ENCODE results near the gene CRIP2.

Gene CRIP2

DNA sequence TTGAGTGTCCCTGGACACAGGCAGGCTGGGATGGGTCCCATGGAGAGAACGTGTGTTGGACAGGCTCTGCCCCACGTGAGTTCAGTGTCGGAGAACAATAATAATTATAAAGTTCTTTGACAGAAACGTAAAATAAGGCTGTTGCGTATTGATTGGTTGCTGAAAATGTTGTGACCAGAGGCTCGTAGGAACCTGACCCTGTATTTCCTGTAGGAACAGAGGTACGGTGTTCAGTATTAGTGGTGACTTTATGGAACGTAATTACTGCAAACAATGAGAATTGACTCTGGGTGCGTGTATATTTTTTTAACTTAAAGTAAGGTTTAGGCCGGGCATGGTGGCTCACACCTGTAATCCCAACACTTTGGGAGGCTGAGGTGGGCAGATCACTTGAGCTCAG is 47.2 kb upstream of the CRIP2 start:
- no peak overlapping the region for H2AFZ ChIP-seq (ENCODE audit: low read depth)
- H3K9ac ChIP-seq = no peak overlapping the region
- H3K4me2 ChIP-seq = no peak overlapping the region
- H3K36me3 ChIP-seq (ENCODE audit: insufficient read depth) = no peaks in the 10 kb centered on the region
- H3K27ac ChIP-seq = no peak overlapping the region
- H3K79me2 ChIP-seq (ENCODE audit: insufficient read depth, low read depth) = peaks cover 36% of the 10 kb centered on the region
- TF ChIP-seq, protein P1, sequence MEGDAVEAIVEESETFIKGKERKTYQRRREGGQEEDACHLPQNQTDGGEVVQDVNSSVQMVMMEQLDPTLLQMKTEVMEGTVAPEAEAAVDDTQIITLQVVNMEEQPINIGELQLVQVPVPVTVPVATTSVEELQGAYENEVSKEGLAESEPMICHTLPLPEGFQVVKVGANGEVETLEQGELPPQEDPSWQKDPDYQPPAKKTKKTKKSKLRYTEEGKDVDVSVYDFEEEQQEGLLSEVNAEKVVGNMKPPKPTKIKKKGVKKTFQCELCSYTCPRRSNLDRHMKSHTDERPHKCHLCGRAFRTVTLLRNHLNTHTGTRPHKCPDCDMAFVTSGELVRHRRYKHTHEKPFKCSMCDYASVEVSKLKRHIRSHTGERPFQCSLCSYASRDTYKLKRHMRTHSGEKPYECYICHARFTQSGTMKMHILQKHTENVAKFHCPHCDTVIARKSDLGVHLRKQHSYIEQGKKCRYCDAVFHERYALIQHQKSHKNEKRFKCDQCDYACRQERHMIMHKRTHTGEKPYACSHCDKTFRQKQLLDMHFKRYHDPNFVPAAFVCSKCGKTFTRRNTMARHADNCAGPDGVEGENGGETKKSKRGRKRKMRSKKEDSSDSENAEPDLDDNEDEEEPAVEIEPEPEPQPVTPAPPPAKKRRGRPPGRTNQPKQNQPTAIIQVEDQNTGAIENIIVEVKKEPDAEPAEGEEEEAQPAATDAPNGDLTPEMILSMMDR (conservative IDR thresholded peaks at IDR 0.05; ENCODE audit: low read depth, low read length) = no peak
- H3K4me3 ChIP-seq (IDR thresholded peaks at IDR 0.05; ENCODE audit: insufficient read depth, low read depth, low read length) = no peak overlapping the region
- H3K4me1 ChIP-seq (ENCODE audit: low read depth, poor library complexity, severe bottlenecking) = no peaks in the 10 kb centered on the region
- H4K20me1 ChIP-seq (ENCODE audit: insufficient read depth) = no peaks in the 10 kb centered on the region
- no peaks in the 10 kb centered on the region for H3K27me3 ChIP-seq (ENCODE audit: insufficient read depth, low read depth)

GRCh38 chr14:105427936-105428485 is 46.6 kb upstream of the CRIP2 start:
- no peaks in the 10 kb centered on the region for H3K36me3 ChIP-seq (ENCODE audit: insufficient read depth)
- TF ChIP-seq, protein P1 (conservative IDR thresholded peaks at IDR 0.05; ENCODE audit: low read depth, low read length) = no peak
- no peak overlapping the region for H3K27ac ChIP-seq
- peaks cover 30% of the 10 kb centered on the region; the same call in 1 of the 2 replicates for H3K79me2 ChIP-seq (ENCODE audit: insufficient read depth, low read depth)
- H3K4me3 ChIP-seq (IDR thresholded peaks at IDR 0.05; ENCODE audit: insufficient read depth, low read depth, low read length) = no peak overlapping the region
- H3K27me3 ChIP-seq (ENCODE audit: insufficient read depth, low read depth) = no peaks in the 10 kb centered on the region
- H2AFZ ChIP-seq (ENCODE audit: low read depth) = no peak overlapping the region
- H3K4me1 ChIP-seq (ENCODE audit: low read depth, poor library complexity, severe bottlenecking) = no peaks in the 10 kb centered on the region
- H3K9ac ChIP-seq = no peak overlapping the region
- no peak overlapping the region for H3K4me2 ChIP-seq
- H4K20me1 ChIP-seq (ENCODE audit: insufficient read depth) = no peaks in the 10 kb centered on the region

- Histone ChIP-seq H3K4me3 (IDR thresholded peaks at IDR 0.05; ENCODE audit: insufficient read depth, low read depth, low read length) (no peak overlapping the region), H3K4me2 (no peak overlapping the region), H3K4me1 (ENCODE audit: low read depth, poor library complexity, severe bottlenecking) (peaks cover 15% of the 10 kb centered on the region), H3K9ac (no peak overlapping the region), H4K20me1 (ENCODE audit: insufficient read depth) (no peaks in the 10 kb centered on the region), H3K27me3 (ENCODE audit: insufficient read depth, low read depth) (no peaks in the 10 kb centered on the region), H2AFZ (ENCODE audit: low read depth) (no peak overlapping the region), H3K79me2 (ENCODE audit: insufficient read depth, low read depth) (peaks cover 26% of the 10 kb centered on the region; the same call in 1 of the 2 replicates), H3K27ac (no peak overlapping the region), H3K36me3 (ENCODE audit: insufficient read depth) (no peaks in the 10 kb centered on the region)
- TF ChIP-seq, protein P1 (conservative IDR thresholded peaks at IDR 0.05; ENCODE audit: low read depth, low read length) = no peak
These were observed 44.6 kb upstream of the CRIP2 start for GRCh38 chr14:105430042-105430441.

- Histone ChIP-seq H4K20me1 (ENCODE audit: insufficient read depth) (no peaks in the 10 kb centered on the region), H3K27me3 (ENCODE audit: insufficient read depth, low read depth) (no peaks in the 10 kb centered on the region), H3K79me2 (ENCODE audit: insufficient read depth, low read depth) (peaks cover 26% of the 10 kb centered on the region), H3K4me1 (ENCODE audit: low read depth, poor library complexity, severe bottlenecking) (peaks cover 20% of the 10 kb centered on the region), H2AFZ (ENCODE audit: low read depth) (no peak overlapping the region), H3K4me2 (no peak overlapping the region), H3K36me3 (ENCODE audit: insufficient read depth) (no peaks in the 10 kb centered on the region), H3K27ac (no peak overlapping the region), H3K4me3 (IDR thresholded peaks at IDR 0.05; ENCODE audit: insufficient read depth, low read depth, low read length) (no peak overlapping the region), H3K9ac (no peak overlapping the region)
- TF ChIP-seq, protein P1 (conservative IDR thresholded peaks at IDR 0.05; ENCODE audit: low read depth, low read length) = no peak
These were observed 44.1 kb upstream of the CRIP2 start for GRCh38 chr14:105430565-105430964.

Data from KMS-11 (cell line).